IPS-15b (cell line): Measurements from ENCODE around the gene KDM4C.
A peak's percentile ranks its signal among the peaks of the same experiment; 100 is the strongest.

Experiments
- H3K27me3 ChIP-seq: one replicate; pipeline ENCODE4 v1.6.1; 2013; ENCODE audit warnings: low read length; ENCODE audit not compliant: control insufficient read depth, insufficient read depth
- H3K36me3 ChIP-seq: one replicate; pipeline ENCODE4 v1.6.1; 2013; ENCODE audit warnings: low read length; ENCODE audit not compliant: control insufficient read depth, insufficient read depth
- H3K4me1 ChIP-seq: one replicate; pipeline ENCODE4 v1.6.1; 2013; ENCODE audit warnings: mild to moderate bottlenecking, low read length; ENCODE audit not compliant: control insufficient read depth, insufficient read depth
- H3K4me3 ChIP-seq: one replicate; pipeline ENCODE4 v1.5.1; 2013; ENCODE audit warnings: low read depth, low read length
- H3K9ac ChIP-seq: one replicate; pipeline ENCODE4 v1.6.1; 2013; ENCODE audit warnings: low read depth, mild to moderate bottlenecking, low read length
- H3K9me3 ChIP-seq: one replicate; pipeline ENCODE4 v1.6.1; 2013; ENCODE audit warnings: mild to moderate bottlenecking, low read length; ENCODE audit not compliant: control insufficient read depth, insufficient read depth

Gene KDM4C

GRCh38 chr9:7201196-7201595, 443.4 kb downstream of the KDM4C start:
- no peak overlapping the region for H3K9ac ChIP-seq
- peaks cover 3% of the 10 kb centered on the region for H3K4me1 ChIP-seq
- no peaks in the 10 kb centered on the region for H3K36me3 ChIP-seq
- H3K4me3 ChIP-seq, result no peak overlapping the region
- H3K27me3 ChIP-seq, result no peaks in the 10 kb centered on the region
- no peaks in the 10 kb centered on the region for H3K9me3 ChIP-seq

DNA sequence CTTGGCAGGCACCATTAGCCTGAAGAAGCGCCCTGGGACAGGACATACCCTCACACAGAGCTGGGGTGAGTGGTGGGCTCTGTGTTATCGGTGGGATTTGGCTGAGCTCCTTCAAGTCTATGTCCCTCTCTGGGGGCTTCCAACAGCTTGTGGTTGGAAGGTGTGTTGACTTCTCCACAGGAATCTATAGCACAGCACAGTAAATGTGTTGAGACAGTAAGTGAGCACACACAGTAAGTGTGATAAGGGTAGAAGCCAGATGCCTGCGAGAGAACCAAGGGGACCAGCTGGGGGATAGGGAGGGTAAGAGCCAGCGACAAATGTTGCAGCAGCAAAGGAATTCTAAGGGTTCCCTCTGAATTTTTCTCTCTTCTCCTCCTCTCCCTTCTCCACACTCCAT, 448.0 kb downstream of the KDM4C start:
- no peak overlapping the region for H3K9ac ChIP-seq
- H3K4me1 ChIP-seq, result peaks cover 9% of the 10 kb centered on the region
- H3K36me3 ChIP-seq, result no peaks in the 10 kb centered on the region
- no peaks in the 10 kb centered on the region for H3K27me3 ChIP-seq
- H3K9me3 ChIP-seq, result no peaks in the 10 kb centered on the region
- no peak overlapping the region for H3K4me3 ChIP-seq

- H3K27me3 ChIP-seq, result no peaks in the 10 kb centered on the region
- no peak overlapping the region for H3K4me3 ChIP-seq
- H3K9ac ChIP-seq, result no peak overlapping the region
- H3K4me1 ChIP-seq, result peaks cover 12% of the 10 kb centered on the region
- no peaks in the 10 kb centered on the region for H3K9me3 ChIP-seq
- H3K36me3 ChIP-seq, result no peaks in the 10 kb centered on the region
These were observed 448.5 kb downstream of the KDM4C start for GRCh38 chr9:7206221-7206758.

DNA sequence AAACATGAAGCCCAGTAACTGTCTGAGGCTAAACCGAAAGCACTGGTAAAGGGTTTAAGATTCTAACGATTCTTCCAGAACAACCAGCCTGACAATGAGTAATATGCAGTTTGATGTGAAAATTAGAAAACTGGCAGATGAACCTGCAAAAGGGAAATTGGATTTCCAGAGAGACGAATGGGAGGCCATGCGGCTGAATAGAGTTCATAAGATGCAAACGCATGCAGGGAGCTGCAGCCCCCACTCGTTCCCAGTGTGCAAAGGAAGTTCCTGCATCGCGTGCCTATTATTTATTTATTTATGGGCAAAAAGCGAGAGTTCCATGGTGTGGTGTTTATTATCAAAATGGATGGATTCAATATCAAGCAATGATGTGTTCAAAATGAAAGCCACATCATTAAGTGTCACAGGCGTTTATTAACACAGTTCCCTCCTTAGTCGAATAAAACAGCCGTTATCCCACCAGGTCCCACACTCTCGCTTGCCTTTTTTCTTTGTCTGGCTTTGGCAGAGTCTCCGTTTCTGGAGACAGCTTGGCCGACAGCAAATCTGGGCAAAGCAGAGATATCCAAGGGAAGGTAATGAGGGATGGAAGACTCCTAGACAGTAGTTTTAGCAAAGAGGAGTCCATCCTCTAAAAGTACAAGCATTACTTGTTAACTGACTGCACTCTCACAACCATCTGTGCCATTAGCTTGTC, 451.4 kb downstream of the KDM4C start:
- Histone ChIP-seq H3K27me3 (peaks cover 10% of the 10 kb centered on the region), H3K4me3 (no peak overlapping the region), H3K4me1 (peaks cover 22% of the 10 kb centered on the region), H3K36me3 (no peaks in the 10 kb centered on the region), H3K9ac (no peak overlapping the region), H3K9me3 (no peaks in the 10 kb centered on the region)

- H3K4me3 ChIP-seq, result no peak overlapping the region
- H3K27me3 ChIP-seq, result peaks cover 10% of the 10 kb centered on the region
- no peaks in the 10 kb centered on the region for H3K9me3 ChIP-seq
- no peaks in the 10 kb centered on the region for H3K36me3 ChIP-seq
- no peak overlapping the region for H3K9ac ChIP-seq
- H3K4me1 ChIP-seq, result peaks cover 22% of the 10 kb centered on the region
These were observed 452.2 kb downstream of the KDM4C start for GRCh38 chr9:7209990-7210389.

- peaks cover 20% of the 10 kb centered on the region for H3K4me1 ChIP-seq
- H3K4me3 ChIP-seq, result no peak overlapping the region
- H3K9me3 ChIP-seq, result no peaks in the 10 kb centered on the region
- H3K36me3 ChIP-seq, result no peaks in the 10 kb centered on the region
- H3K27me3 ChIP-seq, result peaks cover 10% of the 10 kb centered on the region
- H3K9ac ChIP-seq, result no peak overlapping the region
These were observed 453.3 kb downstream of the KDM4C start for GRCh38 chr9:7210854-7211637.

GRCh38 chr9:7211657-7212056, 453.9 kb downstream of the KDM4C start:
- no peak overlapping the region for H3K9ac ChIP-seq
- H3K36me3 ChIP-seq, result no peaks in the 10 kb centered on the region
- peaks cover 20% of the 10 kb centered on the region for H3K4me1 ChIP-seq
- H3K9me3 ChIP-seq, result no peaks in the 10 kb centered on the region
- no peak overlapping the region for H3K4me3 ChIP-seq
- H3K27me3 ChIP-seq, result peaks cover 10% of the 10 kb centered on the region

DNA sequence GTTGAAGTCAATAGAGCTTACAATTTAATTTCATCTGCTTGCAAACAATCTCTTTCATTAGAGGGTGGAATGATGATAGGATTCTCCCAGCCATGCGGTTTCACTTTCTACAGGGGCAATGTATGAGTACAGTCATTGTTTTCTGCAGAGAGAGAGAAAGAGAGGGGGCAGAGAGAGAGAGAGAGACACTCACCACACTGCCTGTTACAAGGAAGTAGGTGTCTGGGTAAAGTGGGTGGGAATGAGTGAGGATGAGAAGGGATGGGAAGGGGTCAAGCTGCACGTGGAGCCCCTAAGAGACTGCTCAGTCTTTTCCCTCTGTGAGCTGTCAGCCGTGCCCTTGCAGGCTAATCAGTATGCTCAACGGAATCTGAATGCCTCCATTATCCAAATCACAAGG, 454.3 kb downstream of the KDM4C start:
- Histone ChIP-seq H3K9me3 (no peaks in the 10 kb centered on the region), H3K36me3 (no peaks in the 10 kb centered on the region), H3K9ac (no peak overlapping the region), H3K27me3 (peaks cover 10% of the 10 kb centered on the region), H3K4me3 (peak overlapping the region; percentile 5), H3K4me1 (peaks cover 20% of the 10 kb centered on the region)

GRCh38 chr9:7216004-7216841, 458.4 kb downstream of the KDM4C start:
- Histone ChIP-seq H3K9me3 (no peaks in the 10 kb centered on the region), H3K36me3 (no peaks in the 10 kb centered on the region), H3K9ac (no peak overlapping the region), H3K4me1 (peaks cover 10% of the 10 kb centered on the region), H3K4me3 (no peak overlapping the region), H3K27me3 (peaks cover 10% of the 10 kb centered on the region)

DNA sequence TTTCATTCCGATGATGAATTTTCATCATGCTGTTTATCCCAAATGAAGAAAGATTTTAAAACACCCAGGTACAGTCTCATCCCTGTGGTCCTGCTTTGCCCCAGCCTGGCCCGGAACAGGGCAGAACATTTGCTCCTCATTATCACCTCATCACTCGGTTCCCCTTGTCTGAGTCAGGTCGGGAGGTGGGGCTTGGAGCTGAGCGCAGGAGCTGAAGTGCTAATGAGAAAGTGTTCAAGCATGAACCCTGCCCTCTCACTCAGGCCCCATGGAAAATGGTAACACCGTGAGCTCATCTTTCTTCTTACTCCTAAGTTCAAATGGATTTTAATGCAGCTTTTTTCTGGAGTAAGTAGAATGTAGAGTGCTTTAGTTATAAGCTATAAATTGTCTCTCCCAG, 466.2 kb downstream of the KDM4C start:
- Histone ChIP-seq H3K4me1 (peaks cover 2% of the 10 kb centered on the region), H3K27me3 (no peaks in the 10 kb centered on the region), H3K4me3 (no peak overlapping the region), H3K36me3 (no peaks in the 10 kb centered on the region), H3K9me3 (no peaks in the 10 kb centered on the region), H3K9ac (no peak overlapping the region)
